Thyroid gland (tissue), 4 donors: ENCODE results near the gene ABTB1. TPM values are rescaled to one million over a fixed set of nuclear protein-coding genes. Genes with fewer than 3 reads are reported as not detected.

Experiments
- DNase-seq, 2 donors: peaks; one replicate each; pipeline ENCODE4 v3.0.0-alpha.2; 2019
- H3K27ac ChIP-seq, 3 donors: fragments of 200-600 bp; sonication (generic); 1 replicate in 2 of 3; 2 replicates in 1 of 3; pipeline ENCODE4 v1.5.1; 2016 to 2019; ENCODE audit warnings: mild to moderate bottlenecking in 1 of 3, moderate library complexity in 1 of 3
- H3K27me3 ChIP-seq: fragments of 200-600 bp; sonication (generic); one replicate; pipeline ENCODE4 v1.5.1; 2019
- H3K36me3 ChIP-seq, 2 donors: fragments of 200-600 bp; sonication (generic); one replicate each; pipeline ENCODE4 v1.5.1; 2016 to 2019
- H3K4me1 ChIP-seq, 2 donors: fragments of 200-600 bp; sonication (generic); one replicate each; pipeline ENCODE4 v1.5.1; 2017 to 2019
- H3K4me3 ChIP-seq, 3 donors: fragments of 200-600 bp; sonication (generic); replicated peaks in 1 of 3; 1 replicate in 2 of 3; 2 replicates in 1 of 3; pipeline ENCODE4 v1.5.1; 2016; ENCODE audit warnings: mild to moderate bottlenecking in 1 of 3
- H3K9me3 ChIP-seq: fragments of 200-600 bp; sonication (generic); one replicate; pipeline ENCODE4 v1.5.1; 2017
- CTCF ChIP-seq, 6 experiments: fragments of 200-600 bp in 3 of 6; fragments of 450-650 bp in 3 of 6; sonication (generic) in 3 of 6; IDR thresholded peaks; one replicate each; pipeline ENCODE4 v1.5.1; 2016 to 2019; ENCODE audit warnings: antibody characterized with exemption in 6 of 6, mild to moderate bottlenecking in 2 of 6, inconsistent platforms in 1 of 6, moderate library complexity in 1 of 6
- POLR2A ChIP-seq, 2 donors: fragments of 450-650 bp; IDR thresholded peaks; one replicate each; pipeline ENCODE4 v1.6.1; 2017; ENCODE audit warnings: antibody characterized with exemption in 2 of 2, mild to moderate bottlenecking in 2 of 2, moderate library complexity in 1 of 2
- WGBS, 2 donors: methylation state at CpG; one replicate each; pipeline ENCODE4 v1.1.5; 2017; 5-methylcytosine and 5-hydroxymethylcytosine counted together
- intact Hi-C: fragments of 100-400 bp; cut with DNase I; formaldehyde crosslinking; loops from one replicate; pipeline ENCODE4 v1.15.1; 2023
- total RNA-seq, 4 donors: library from RNA; depleted of rRNA; stranded (reverse); fragments of >200 nt; gene quantifications; one replicate each; pipeline ENCODE4 v1.2.3, GENCODE V29; 2016

The ABTB1 gene
- total RNA-seq, 4 donors from 2014 or later: 18.9 to 29.1 (median 24.4) TPM

GRCh38 chr3:127656906-127657305, 15.8 kb upstream of the ABTB1 start:
- intact Hi-C loops: no loop called here
- Histone ChIP-seq H3K27me3 (no peaks in the 10 kb centered on the region), H3K27ac (no peak overlapping the region), H3K4me3 (no peak overlapping the region), H3K9me3 (no peaks in the 10 kb centered on the region), H3K36me3 (no peaks in the 10 kb centered on the region), H3K4me1 (no peaks in the 10 kb centered on the region)
- TF ChIP-seq CTCF (IDR thresholded peaks at IDR 0.05) (no peak), POLR2A (IDR thresholded peaks at IDR 0.05) (no peak)
- WGBS, 2 donors: 91 to 95% methylated on average over 7 to 8 of the region's 8 CpGs
- no peak for DNase-seq

- Histone ChIP-seq H3K9me3 (no peaks in the 10 kb centered on the region), H3K27ac (no peak overlapping the region), H3K27me3 (no peaks in the 10 kb centered on the region), H3K36me3 (no peaks in the 10 kb centered on the region), H3K4me3 (no peak overlapping the region), H3K4me1 (no peaks in the 10 kb centered on the region)
- intact Hi-C loops: no loop called here
- TF ChIP-seq CTCF (IDR thresholded peaks at IDR 0.05) (no peak), POLR2A (IDR thresholded peaks at IDR 0.05) (no peak)
- no peak for DNase-seq
- 73 to 79% methylated on average over 1 of the region's 1 CpG for WGBS, 2 donors
These were observed 14.5 kb upstream of the ABTB1 start for GRCh38 chr3:127658234-127658633.

GRCh38 chr3:127660621-127661251, 12.0 kb upstream of the ABTB1 start:
- intact Hi-C loops: no loop called here
- Histone ChIP-seq H3K27me3 (no peaks in the 10 kb centered on the region), H3K36me3 (no peaks in the 10 kb centered on the region), H3K27ac (no peak overlapping the region), H3K4me3 (no peak overlapping the region), H3K9me3 (no peaks in the 10 kb centered on the region), H3K4me1 (no peaks in the 10 kb centered on the region)
- 91 to 94% methylated on average over 3 to 5 of the region's 10 CpGs for WGBS, 2 donors
- TF ChIP-seq CTCF (IDR thresholded peaks at IDR 0.05): no peak
- no peak for TF ChIP-seq POLR2A (IDR thresholded peaks at IDR 0.05)
- no peak for DNase-seq

- WGBS, 2 donors: 61 to 66% methylated on average over 5 of the region's 5 CpGs
- no peaks in the 10 kb centered on the region for H3K27me3 ChIP-seq
- H3K36me3 ChIP-seq: no peaks in the 10 kb centered on the region
- intact Hi-C loops: no loop called here
- H3K4me1 ChIP-seq: no peaks in the 10 kb centered on the region
- TF ChIP-seq POLR2A (IDR thresholded peaks at IDR 0.05): no peak
- TF ChIP-seq CTCF (IDR thresholded peaks at IDR 0.05): no peak
- H3K9me3 ChIP-seq: no peaks in the 10 kb centered on the region
- DNase-seq: no peak
- no peak overlapping the region for H3K4me3 ChIP-seq
- H3K27ac ChIP-seq: no peak overlapping the region
These were observed 11.2 kb upstream of the ABTB1 start for GRCh38 chr3:127661600-127661999.

GRCh38 chr3:127662001-127662469, 10.7 kb upstream of the ABTB1 start:
- Histone ChIP-seq H3K9me3 (no peaks in the 10 kb centered on the region), H3K36me3 (no peaks in the 10 kb centered on the region), H3K4me3 (no peak overlapping the region), H3K4me1 (no peaks in the 10 kb centered on the region), H3K27ac (no peak overlapping the region), H3K27me3 (no peaks in the 10 kb centered on the region)
- intact Hi-C loops: no loop called here
- no peak for DNase-seq
- 77 to 82% methylated on average over 11 of the region's 11 CpGs for WGBS, 2 donors
- TF ChIP-seq POLR2A (IDR thresholded peaks at IDR 0.05) (no peak), CTCF (IDR thresholded peaks at IDR 0.05) (no peak)
